ENCODE measurements around the gene SMC4.
"Not testable (repeated sequence)": the region's sequence is repeated elsewhere in the genome, so short reads cannot be mapped to it uniquely, and the experiment has no call there.

SMC4 gene

DNA sequence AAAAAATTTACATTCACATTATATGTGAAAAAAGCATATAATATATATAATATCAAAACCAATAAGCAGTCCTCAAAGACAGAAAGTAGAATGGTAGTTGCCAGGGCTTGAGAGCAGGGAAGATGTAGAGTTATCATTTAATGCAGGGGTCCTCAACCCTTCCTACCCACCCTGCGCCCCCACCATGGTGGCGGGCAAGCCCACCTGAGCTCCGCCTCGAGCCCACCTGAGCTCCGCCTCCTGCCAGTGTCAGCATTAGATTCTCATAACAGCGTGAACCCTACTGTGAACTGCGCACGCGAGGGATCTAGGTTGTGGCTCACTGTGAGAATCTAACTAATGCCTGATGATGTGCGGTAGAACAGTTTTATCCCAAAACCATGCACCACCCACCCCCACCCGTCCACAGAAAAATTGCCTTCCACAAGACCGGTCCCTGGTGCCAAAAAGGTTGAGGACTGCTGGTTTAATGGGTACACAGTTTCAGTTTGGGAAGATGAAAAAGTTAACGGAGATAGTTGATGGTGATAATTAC, 47.1 kb downstream of the SMC4 start:
- no peak for DNase-seq (ENCODE audit: low spot score)

DNA sequence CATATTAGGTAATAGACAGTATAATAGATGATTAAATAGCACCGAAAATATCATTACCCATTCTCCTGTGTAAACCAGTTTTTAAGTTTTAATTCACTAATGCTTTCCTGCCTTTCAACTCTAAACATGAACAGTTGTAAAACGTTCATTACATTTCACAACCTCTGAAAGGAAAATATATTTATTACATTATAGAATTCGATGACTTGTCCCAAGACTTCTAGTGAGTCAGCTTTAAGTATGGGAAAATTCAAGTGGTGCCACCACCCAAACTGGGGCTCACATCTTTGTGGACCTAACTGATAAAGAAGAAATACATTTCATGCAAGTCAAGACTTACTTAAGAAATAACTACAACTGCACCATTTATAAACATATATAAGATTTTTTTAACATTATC, 48.1 kb downstream of the SMC4 start:
- DNase-seq (ENCODE audit: low spot score): no peak

DNA sequence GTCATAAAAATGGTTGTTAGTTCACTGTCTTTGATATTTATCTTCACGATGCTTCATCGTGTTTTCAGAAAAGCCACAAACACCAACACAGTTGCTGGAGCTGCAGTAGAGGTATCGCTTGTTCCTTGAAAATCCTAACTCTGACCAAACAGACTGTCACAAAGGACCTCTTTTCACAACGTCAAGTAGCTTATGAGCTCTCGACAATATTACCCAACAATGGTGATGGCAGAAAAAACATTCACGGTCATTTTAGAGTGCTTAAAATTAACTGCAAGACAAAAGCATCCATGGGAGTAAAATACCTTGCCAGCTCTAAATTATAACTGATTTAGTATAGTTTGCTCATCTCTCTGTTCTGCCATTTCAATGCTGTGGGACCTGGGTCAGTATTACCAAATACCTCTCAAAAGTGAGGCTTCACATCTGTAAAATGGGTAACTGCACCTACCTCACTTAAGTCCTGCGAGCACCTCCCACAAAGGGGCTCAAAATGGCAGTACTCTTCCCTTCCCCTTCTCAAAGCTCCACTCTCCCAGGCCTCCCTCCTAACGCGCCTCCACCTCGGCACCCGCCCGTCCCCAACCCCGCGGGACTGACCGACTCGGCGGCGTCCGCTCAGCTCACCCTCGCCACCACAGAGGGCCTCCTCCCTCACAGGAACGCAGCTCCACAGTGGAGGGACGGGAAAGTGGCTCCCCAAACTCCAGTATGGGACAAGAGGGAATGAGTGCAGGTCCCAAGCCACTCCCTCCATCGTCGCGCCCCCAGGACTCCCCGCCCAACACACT, 49.6 kb downstream of the SMC4 start:
- DNase-seq (ENCODE audit: low spot score): peak; percentile 38

GRCh38 chr3:160449636-160450598, 50.5 kb downstream of the SMC4 start, which contains the start of gene TRIM59:
Gene TRIM59 (minus strand): TSS chr3:160449786. CDS start chr3:160439183, 10,603 bp downstream.
- DNase-seq (ENCODE audit: low spot score): peak; percentile 97

- no peak for DNase-seq (ENCODE audit: low spot score)
These were observed 51.4 kb downstream of the SMC4 start for GRCh38 chr3:160450846-160451245.

- DNase-seq (ENCODE audit: low spot score): no peak
These were observed 52.2 kb downstream of the SMC4 start for GRCh38 chr3:160451602-160452001.

GRCh38 chr3:160452251-160452650, 52.8 kb downstream of the SMC4 start:
- DNase-seq (ENCODE audit: low spot score): not testable (repeated sequence)

DNA sequence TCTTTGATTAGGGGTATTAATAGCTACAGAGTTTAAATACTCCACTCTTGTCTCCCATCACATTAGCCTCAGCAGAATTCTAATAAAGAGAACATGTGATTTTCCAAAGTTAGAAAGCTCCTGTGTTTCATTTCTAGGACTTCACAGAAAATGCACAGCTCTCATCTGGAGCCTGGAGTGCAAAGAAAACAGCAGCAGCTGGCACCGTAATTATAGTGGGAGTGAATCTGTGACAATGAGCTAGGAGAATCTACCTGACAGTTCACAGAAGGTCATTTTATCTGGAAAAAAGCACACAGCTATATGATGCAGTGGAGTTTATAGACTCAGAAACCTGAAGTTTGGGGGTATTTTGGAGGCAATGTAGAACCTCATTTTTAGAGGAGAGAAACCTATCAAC, 55.5 kb downstream of the SMC4 start:
- DNase-seq (ENCODE audit: low spot score): no peak

DNA sequence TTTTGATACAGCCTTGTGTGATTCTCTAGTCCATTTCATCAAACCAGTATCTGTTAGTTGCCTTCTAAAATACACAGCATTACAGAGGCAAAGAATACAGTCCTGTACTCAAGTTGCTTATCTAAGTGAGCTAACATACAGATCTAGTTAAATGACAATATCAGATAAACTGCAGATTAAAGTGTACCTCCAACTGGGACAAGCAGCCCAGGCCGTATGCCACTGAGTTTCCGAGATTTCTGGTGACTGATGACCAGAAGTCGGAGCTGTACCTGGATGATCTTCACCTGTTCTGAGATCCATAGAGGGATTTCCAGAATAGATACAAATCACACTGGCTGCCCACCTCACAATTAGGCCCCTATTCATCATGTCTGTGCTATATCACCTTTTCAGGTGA, 56.4 kb downstream of the SMC4 start:
- no peak for DNase-seq (ENCODE audit: low spot score)

DNA sequence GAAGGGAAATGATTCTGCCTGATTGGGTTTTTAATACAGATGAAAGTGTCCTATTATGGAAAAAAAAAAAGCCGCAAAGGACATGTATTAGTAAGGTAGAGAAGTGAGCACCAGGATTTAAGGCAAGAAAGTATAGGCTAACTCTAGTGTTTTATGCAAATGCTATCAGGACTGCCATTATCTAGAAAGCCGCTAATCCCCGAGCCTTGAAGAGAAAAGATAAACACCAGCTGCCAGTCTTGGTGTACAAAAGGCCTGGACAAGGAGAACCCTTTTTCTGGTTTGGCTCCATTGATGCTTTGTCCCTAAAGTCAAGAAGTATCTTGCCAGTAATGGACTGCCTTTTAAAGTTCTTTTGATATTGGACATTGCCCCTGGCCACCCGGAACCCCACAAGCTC, 58.7 kb downstream of the SMC4 start:
- no peak for DNase-seq (ENCODE audit: low spot score)

- no peak for DNase-seq (ENCODE audit: low spot score)
These were observed 60.1 kb downstream of the SMC4 start for GRCh38 chr3:160459450-160459970.

GRCh38 chr3:160460033-160460432, 60.6 kb downstream of the SMC4 start:
- DNase-seq (ENCODE audit: low spot score): no peak

GRCh38 chr3:160464321-160464720, 64.9 kb downstream of the SMC4 start:
- DNase-seq (ENCODE audit: low spot score): no peak

DNA sequence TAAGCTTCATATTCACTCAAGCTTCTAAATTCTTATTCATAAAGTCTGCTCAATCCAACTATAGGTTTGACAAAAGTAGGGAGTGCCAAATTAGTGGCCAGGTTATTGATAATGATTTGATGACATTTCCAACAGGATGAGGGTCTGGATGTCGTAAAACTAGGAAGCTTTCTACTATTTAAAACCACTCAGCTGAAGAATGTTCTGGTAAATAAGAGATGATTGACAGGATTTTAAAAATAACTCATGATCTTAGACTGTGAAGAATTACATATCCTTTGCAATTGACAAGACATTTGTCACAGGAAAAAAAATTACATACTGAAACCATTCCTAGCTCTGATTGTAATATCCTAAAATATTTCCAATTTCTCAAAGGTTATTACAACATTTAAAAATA, 65.5 kb downstream of the SMC4 start:
- no peak for DNase-seq (ENCODE audit: low spot score)

DNA sequence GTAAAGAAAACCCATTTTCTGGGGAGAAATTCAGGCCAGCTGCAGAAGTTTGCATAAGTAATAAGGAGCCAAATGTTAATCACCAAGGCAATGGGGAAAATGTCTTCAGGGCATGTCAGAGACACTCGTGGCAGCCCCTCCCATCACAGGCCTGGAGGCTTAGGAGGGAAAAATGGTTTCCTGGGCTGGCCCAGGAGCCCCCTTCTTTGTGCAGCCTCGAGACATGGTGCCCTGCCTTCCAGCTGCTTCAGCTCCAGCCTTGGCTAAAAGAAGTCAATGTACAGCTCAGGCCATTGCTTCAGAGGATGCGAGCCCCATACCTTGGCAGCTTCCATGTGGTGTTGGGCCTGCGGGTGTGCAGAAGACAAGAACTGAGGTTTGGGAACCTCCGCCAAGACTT, 70.7 kb downstream of the SMC4 start:
- DNase-seq (ENCODE audit: low spot score): no peak

- no peak for DNase-seq (ENCODE audit: low spot score)
These were observed 72.4 kb downstream of the SMC4 start for GRCh38 chr3:160471892-160472291.

- no peak for DNase-seq (ENCODE audit: low spot score)
These were observed 72.9 kb downstream of the SMC4 start for GRCh38 chr3:160472344-160472743.

- DNase-seq (ENCODE audit: low spot score): no peak
These were observed 73.8 kb downstream of the SMC4 start for GRCh38 chr3:160473221-160473620.

DNA sequence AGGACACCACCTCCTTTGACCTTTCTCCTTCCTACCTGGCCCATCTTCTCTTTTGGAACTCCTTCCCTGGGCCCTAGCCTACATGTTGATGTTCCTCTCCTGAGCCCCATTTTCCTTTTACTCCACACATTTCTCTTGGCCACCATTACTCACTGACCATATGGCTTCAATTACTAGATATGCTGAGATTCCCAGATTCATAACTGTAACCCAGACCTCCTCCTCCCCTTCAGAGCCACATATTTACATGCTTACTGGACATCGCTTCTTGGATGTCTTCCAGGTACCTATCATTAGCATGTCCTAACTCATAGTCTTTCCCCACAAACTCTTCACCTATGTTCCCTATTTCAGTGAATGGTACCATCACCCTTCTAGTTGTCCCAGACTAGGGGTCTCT, 74.5 kb downstream of the SMC4 start:
- DNase-seq (ENCODE audit: low spot score): no peak

- no peak for DNase-seq (ENCODE audit: low spot score)
These were observed 75.0 kb downstream of the SMC4 start for GRCh38 chr3:160474416-160474838.

- no peak for DNase-seq (ENCODE audit: low spot score)
These were observed 75.7 kb downstream of the SMC4 start for GRCh38 chr3:160475153-160475552.

DNA sequence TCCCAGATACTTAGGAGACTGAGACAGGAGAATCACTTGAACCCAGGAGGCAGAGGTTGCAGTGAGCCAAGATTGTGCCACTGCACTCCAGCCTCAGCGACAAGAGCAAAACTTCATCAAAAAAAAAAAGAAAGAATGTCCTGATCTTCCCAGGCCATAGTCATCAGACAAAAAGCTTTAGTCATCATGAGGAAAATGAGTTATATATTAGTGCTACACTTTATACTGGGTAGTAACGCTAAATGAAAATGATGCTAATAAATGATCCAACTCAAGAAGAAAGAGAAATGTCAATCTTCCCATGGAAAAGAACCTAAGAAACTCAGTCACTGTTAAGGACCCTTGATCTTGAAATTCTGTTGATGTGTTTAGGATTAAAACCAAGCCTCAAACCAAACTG, 76.4 kb downstream of the SMC4 start:
- no peak for DNase-seq (ENCODE audit: low spot score)

Data from CD4-positive, alpha-beta T cell treated with Interleukin-6 at 100 ng/mL for 8 hours (primary cell).